HepG2 (cell line): Measurements from ENCODE around the gene HSD3B7. TPM values are rescaled to one million over a fixed set of nuclear protein-coding genes. Genes with fewer than 3 reads are reported as not detected.
A peak's percentile ranks its signal among the peaks of the same experiment; 100 is the strongest.

Experiments
- AKNA ChIP-seq: sonication (generic); formaldehyde crosslinking; IDR thresholded peaks from 2 replicates; pipeline ENCODE4 v1.4.0; 2020; ENCODE audit warnings: missing genetic modification reagents, borderline replicate concordance
- ARID5B ChIP-seq: IDR thresholded peaks from 2 replicates; pipeline ENCODE4 v1.4.0; 2020; ENCODE audit warnings: mild to moderate bottlenecking, missing genetic modification reagents
- CHD2 ChIP-seq: IDR thresholded peaks from 2 replicates; pipeline ENCODE4 v1.6.1; 2011; ENCODE audit warnings: low read depth, low read length, improper control_type of control experiment
- HMG20B ChIP-seq: conservative IDR thresholded peaks from 2 replicates; pipeline ENCODE4 v1.6.1; 2016; ENCODE audit warnings: missing genetic modification reagents, missing compliant biosample characterization
- KDM1A ChIP-seq: IDR thresholded peaks from 2 replicates; pipeline ENCODE4 v1.6.1; 2016; ENCODE audit warnings: missing compliant biosample characterization
- PRPF4 ChIP-seq: fragments of 200-400 bp; formaldehyde crosslinking; IDR thresholded peaks from 2 replicates; pipeline ENCODE4 v1.6.1; 2016; ENCODE audit warnings: low read length, low read depth; ENCODE audit not compliant: poor library complexity, severe bottlenecking
- ZBTB38 ChIP-seq: sonication (generic); formaldehyde crosslinking; IDR thresholded peaks from 2 replicates; pipeline ENCODE4 v1.5.1; 2020; ENCODE audit warnings: mild to moderate bottlenecking, missing genetic modification reagents
- ZNF136 ChIP-seq: sonication (generic); formaldehyde crosslinking; IDR thresholded peaks from 2 replicates; pipeline ENCODE4 v1.8.1; 2022; ENCODE audit warnings: low read depth, mild to moderate bottlenecking, moderate library complexity, missing genetic modification reagents
- ZNF3 ChIP-seq: IDR thresholded peaks from 2 replicates; pipeline ENCODE4 v1.7.0; 2017; ENCODE audit warnings: inconsistent platforms
- polyA plus RNA-seq, 8 experiments: library from polyadenylated mRNA; depleted of rRNA in 3 of 8; stranded (reverse) in 7 of 8; unstranded in 1 of 8; fragments of >200 nt; fragmentation: Illumina TruSeq in 4 of 8; extraction: Trizol in 4 of 8; gene quantifications; 2 replicates each; pipeline versions ENCODE4 v1.2.1 to v1.2.3, GENCODE V29; 2011 to 2016; ENCODE audit warnings: low read depth in 4 of 8, missing spikeins in 1 of 8, mixed read lengths in 1 of 8; ENCODE audit not compliant: insufficient read depth in 1 of 8
- total RNA-seq, 5 experiments: library from RNA; depleted of rRNA; stranded (reverse); fragments of >200 nt; fragmentation: Illumina TruSeq; extraction: Trizol; gene quantifications; 2 replicates each; pipeline ENCODE4 v1.2.3, GENCODE V29; 2016; ENCODE audit warnings: low read depth in 1 of 5
- TF ChIP-seq, protein P1 (sequence below): sonication (generic); formaldehyde crosslinking; IDR thresholded peaks from 2 replicates; pipeline ENCODE4 v1.5.1; 2020; ENCODE audit warnings: mild to moderate bottlenecking, missing genetic modification reagents, borderline replicate concordance
- TF ChIP-seq, protein P2 (sequence below): sonication (generic); formaldehyde crosslinking; IDR thresholded peaks from 2 replicates; pipeline ENCODE4 v1.4.0; 2020; ENCODE audit warnings: mild to moderate bottlenecking, low read depth, missing genetic modification reagents

HSD3B7 gene
- total and polyA plus RNA-seq, 2 of the 13 experiments (the other 11 are each of a cell fraction or from before 2014, with no cell fraction given) = 32.9 to 69.7 TPM

DNA sequence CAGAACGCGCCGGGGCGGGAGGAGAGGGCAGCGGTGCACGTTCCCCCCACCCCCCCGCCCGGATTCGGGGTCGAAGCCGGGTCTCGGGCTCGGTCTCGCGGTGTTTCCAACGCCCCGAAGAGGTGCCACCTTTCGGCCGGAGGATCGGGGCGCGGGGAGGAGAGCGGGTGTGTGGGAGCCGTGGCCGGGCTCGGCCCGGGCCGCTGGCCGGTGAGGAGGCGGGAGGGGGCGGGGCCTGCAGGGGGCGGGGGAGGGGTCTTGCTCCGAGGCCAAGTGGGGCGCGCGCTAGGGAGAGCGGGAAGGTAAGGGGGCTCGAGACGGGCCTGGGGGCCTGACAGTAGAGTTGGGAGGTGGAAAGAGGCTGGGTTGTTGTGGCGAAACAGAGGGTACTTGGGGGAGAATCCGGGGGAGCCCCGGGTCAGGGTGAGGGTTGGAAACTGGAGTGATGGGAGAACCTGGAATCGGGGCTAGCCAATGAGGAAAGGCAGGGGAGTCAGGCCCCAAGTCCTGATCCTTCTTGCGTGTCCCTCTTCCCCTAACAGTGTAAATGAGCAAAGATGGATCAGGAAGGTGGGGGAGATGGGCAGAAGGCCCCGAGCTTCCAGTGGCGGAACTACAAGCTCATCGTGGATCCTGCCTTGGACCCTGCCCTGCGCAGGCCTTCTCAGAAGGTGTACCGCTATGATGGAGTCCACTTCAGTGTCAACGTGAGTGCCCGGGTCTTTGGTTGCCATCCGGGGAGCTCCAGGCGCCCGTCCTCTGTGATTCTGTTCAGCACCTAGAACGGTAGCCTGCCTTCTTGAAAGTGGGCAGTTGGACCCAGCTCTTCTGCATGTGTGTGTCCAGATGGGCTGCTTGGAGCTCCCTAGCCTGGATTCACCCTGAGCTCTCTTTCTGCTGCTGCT lies 26.6 kb upstream of the HSD3B7 start (continued):
- no peak for TF ChIP-seq AKNA
- TF ChIP-seq ZNF136 (CRISPR knock-in tag) = no peak
- peak; percentile 87 for TF ChIP-seq CHD2
- TF ChIP-seq ZNF3 (CRISPR knock-in tag) = no peak
- no peak for TF ChIP-seq PRPF4
- no peak for TF ChIP-seq KDM1A (CRISPR knock-in tag)
- peak; percentile 34; the same call in 1 of the 2 replicates for TF ChIP-seq ZBTB38 (CRISPR knock-in tag)
- TF ChIP-seq, protein P1, sequence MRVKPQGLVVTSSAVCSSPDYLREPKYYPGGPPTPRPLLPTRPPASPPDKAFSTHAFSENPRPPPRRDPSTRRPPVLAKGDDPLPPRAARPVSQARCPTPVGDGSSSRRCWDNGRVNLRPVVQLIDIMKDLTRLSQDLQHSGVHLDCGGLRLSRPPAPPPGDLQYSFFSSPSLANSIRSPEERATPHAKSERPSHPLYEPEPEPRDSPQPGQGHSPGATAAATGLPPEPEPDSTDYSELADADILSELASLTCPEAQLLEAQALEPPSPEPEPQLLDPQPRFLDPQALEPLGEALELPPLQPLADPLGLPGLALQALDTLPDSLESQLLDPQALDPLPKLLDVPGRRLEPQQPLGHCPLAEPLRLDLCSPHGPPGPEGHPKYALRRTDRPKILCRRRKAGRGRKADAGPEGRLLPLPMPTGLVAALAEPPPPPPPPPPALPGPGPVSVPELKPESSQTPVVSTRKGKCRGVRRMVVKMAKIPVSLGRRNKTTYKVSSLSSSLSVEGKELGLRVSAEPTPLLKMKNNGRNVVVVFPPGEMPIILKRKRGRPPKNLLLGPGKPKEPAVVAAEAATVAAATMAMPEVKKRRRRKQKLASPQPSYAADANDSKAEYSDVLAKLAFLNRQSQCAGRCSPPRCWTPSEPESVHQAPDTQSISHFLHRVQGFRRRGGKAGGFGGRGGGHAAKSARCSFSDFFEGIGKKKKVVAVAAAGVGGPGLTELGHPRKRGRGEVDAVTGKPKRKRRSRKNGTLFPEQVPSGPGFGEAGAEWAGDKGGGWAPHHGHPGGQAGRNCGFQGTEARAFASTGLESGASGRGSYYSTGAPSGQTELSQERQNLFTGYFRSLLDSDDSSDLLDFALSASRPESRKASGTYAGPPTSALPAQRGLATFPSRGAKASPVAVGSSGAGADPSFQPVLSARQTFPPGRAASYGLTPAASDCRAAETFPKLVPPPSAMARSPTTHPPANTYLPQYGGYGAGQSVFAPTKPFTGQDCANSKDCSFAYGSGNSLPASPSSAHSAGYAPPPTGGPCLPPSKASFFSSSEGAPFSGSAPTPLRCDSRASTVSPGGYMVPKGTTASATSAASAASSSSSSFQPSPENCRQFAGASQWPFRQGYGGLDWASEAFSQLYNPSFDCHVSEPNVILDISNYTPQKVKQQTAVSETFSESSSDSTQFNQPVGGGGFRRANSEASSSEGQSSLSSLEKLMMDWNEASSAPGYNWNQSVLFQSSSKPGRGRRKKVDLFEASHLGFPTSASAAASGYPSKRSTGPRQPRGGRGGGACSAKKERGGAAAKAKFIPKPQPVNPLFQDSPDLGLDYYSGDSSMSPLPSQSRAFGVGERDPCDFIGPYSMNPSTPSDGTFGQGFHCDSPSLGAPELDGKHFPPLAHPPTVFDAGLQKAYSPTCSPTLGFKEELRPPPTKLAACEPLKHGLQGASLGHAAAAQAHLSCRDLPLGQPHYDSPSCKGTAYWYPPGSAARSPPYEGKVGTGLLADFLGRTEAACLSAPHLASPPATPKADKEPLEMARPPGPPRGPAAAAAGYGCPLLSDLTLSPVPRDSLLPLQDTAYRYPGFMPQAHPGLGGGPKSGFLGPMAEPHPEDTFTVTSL (CRISPR knock-in tag) = no peak
- no peak for TF ChIP-seq HMG20B (CRISPR knock-in tag)
- TF ChIP-seq, protein P2, sequence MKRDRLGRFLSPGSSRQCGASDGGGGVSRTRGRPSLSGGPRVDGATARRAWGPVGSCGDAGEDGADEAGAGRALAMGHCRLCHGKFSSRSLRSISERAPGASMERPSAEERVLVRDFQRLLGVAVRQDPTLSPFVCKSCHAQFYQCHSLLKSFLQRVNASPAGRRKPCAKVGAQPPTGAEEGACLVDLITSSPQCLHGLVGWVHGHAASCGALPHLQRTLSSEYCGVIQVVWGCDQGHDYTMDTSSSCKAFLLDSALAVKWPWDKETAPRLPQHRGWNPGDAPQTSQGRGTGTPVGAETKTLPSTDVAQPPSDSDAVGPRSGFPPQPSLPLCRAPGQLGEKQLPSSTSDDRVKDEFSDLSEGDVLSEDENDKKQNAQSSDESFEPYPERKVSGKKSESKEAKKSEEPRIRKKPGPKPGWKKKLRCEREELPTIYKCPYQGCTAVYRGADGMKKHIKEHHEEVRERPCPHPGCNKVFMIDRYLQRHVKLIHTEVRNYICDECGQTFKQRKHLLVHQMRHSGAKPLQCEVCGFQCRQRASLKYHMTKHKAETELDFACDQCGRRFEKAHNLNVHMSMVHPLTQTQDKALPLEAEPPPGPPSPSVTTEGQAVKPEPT = no peak
- no peak for TF ChIP-seq ARID5B
